K562 (cell line): Measurements from ENCODE around the gene MT1A. TPM values are rescaled to one million over a fixed set of nuclear protein-coding genes. Genes with fewer than 3 reads are reported as not detected.

ENCODE experiments used
- CTCFL ChIP-seq: IDR thresholded peaks from 2 replicates; pipeline ENCODE4 v1.6.1; 2011; ENCODE audit warnings: borderline replicate concordance, low read depth, mild to moderate bottlenecking, moderate library complexity, low read length; ENCODE audit not compliant: insufficient read depth, poor library complexity, severe bottlenecking
- DMBX1 ChIP-seq: fragments of 250-450 bp; sonication (Bioruptor Pico); IDR thresholded peaks from 2 replicates; pipeline ENCODE4 v1.8.0; 2022; ENCODE audit warnings: inconsistent platforms, mild to moderate bottlenecking, moderate library complexity, borderline replicate concordance
- E2F6 ChIP-seq, 2 experiments: IDR thresholded peaks; 2 replicates each; pipeline ENCODE4 v1.6.1; 2011; ENCODE audit warnings: borderline replicate concordance in 1 of 2, control low read depth in 1 of 2, low read depth in 1 of 2, low read length in 1 of 2, mild to moderate bottlenecking in 1 of 2, mixed read lengths in 1 of 2, moderate library complexity in 1 of 2; ENCODE audit not compliant: insufficient read depth in 1 of 2, insufficient read length in 1 of 2, poor library complexity in 1 of 2, severe bottlenecking in 1 of 2; ENCODE audit errors: extremely low read depth in 1 of 2
- HBP1 ChIP-seq: fragments of 450-650 bp; formaldehyde crosslinking; IDR thresholded peaks from 2 replicates; pipeline ENCODE4 v1.4.0; 2022; ENCODE audit warnings: missing genetic modification characterization
- MEF2D ChIP-seq: conservative IDR thresholded peaks from 2 replicates; pipeline ENCODE4 v1.6.1; 2016; ENCODE audit warnings: low read depth, missing genetic modification characterization, missing compliant biosample characterization
- MTA3 ChIP-seq: fragments of 450-650 bp; formaldehyde crosslinking; IDR thresholded peaks from 2 replicates; pipeline ENCODE4 v1.6.1; 2017; ENCODE audit warnings: mild to moderate bottlenecking, borderline replicate concordance
- MYNN ChIP-seq, 2 experiments: sonication (generic); formaldehyde crosslinking in 1 of 2; IDR thresholded peaks; 2 replicates each; pipeline versions ENCODE4 v1.5.0 to v1.6.1; 2016 to 2020; ENCODE audit warnings: antibody characterized with exemption in 1 of 2, missing genetic modification reagents in 1 of 2
- NRF1 ChIP-seq, 2 experiments: fragments of 450-650 bp; IDR thresholded peaks in 1 of 2; conservative IDR thresholded peaks in 1 of 2; 2 replicates each; pipeline ENCODE4 v1.6.1; 2014; ENCODE audit warnings: mild to moderate bottlenecking in 2 of 2
- PBX2 ChIP-seq, 2 experiments: IDR thresholded peaks in 1 of 2; conservative IDR thresholded peaks in 1 of 2; 2 replicates each; pipeline ENCODE4 v1.6.1; 2016; ENCODE audit warnings: low read depth in 2 of 2, mild to moderate bottlenecking in 1 of 2, missing compliant biosample characterization in 1 of 2, missing genetic modification characterization in 1 of 2, moderate library complexity in 1 of 2
- POLR2A ChIP-seq: fragments of 450-650 bp; conservative IDR thresholded peaks from 2 replicates; pipeline ENCODE4 v1.6.1; 2016
- SMAD1 ChIP-seq: fragments of 150-350 bp; IDR thresholded peaks from 2 replicates; pipeline ENCODE4 v1.6.1; 2014; ENCODE audit warnings: low read length, low read depth; ENCODE audit not compliant: partially characterized antibody
- SMAD4 ChIP-seq: fragments of 250-450 bp; sonication (Bioruptor Pico); conservative IDR thresholded peaks from 2 replicates; pipeline ENCODE4 v1.8.0; 2021; ENCODE audit warnings: inconsistent platforms, mild to moderate bottlenecking, moderate library complexity
- TAF1 ChIP-seq: IDR thresholded peaks from 2 replicates; pipeline ENCODE4 v1.6.1; 2011; ENCODE audit warnings: mild to moderate bottlenecking, low read length, moderate library complexity; ENCODE audit not compliant: insufficient read depth, control insufficient read depth, severe bottlenecking; ENCODE audit errors: extremely low read depth
- TRIM24 ChIP-seq, 2 experiments: fragments of 450-650 bp; IDR thresholded peaks; 2 replicates each; pipeline ENCODE4 v1.6.1; 2016
- U2AF2 ChIP-seq: fragments of 200-400 bp; formaldehyde crosslinking; optimal IDR thresholded peaks from 2 replicates; pipeline ENCODE3; 2017; ENCODE audit warnings: low read depth, mild to moderate bottlenecking, low read length
- ZNF134 ChIP-seq: fragments of 250-450 bp; sonication (Bioruptor Pico); conservative IDR thresholded peaks from 2 replicates; pipeline ENCODE4 v1.4.0; 2020
- ZNF175 ChIP-seq: fragments of 200-800 bp; sonication (Bioruptor generic); IDR thresholded peaks from 2 replicates; pipeline ENCODE4 v1.6.1; 2016; ENCODE audit warnings: low read depth, mild to moderate bottlenecking, missing genetic modification characterization, missing compliant biosample characterization
- ZNF561 ChIP-seq: fragments of 450-650 bp; formaldehyde crosslinking; conservative IDR thresholded peaks from 2 replicates; pipeline ENCODE4 v1.4.0; 2020; ENCODE audit warnings: mild to moderate bottlenecking, moderate library complexity
- ZNF780A ChIP-seq: fragments of 250-450 bp; sonication (Bioruptor Pico); IDR thresholded peaks from 2 replicates; pipeline ENCODE4 v1.5.0; 2021; ENCODE audit warnings: mild to moderate bottlenecking
- polyA plus RNA-seq, 8 experiments: library from polyadenylated mRNA; depleted of rRNA in 4 of 8; stranded (reverse) in 5 of 8; unstranded in 3 of 8; fragments of >200 nt; fragmentation: Nextera tagmentation in 2 of 8; fragmentation: Illumina TruSeq in 1 of 8; extraction: Ambion mirVana in 2 of 8; extraction: Trizol in 1 of 8; gene quantifications; 2 replicates each; pipeline versions ENCODE4 v1.2.1 to v1.2.3, GENCODE V29; 2011 to 2014; ENCODE audit warnings: inconsistent platforms in 1 of 8, missing spikeins in 1 of 8
- total RNA-seq, 7 experiments: library from RNA; depleted of rRNA in 6 of 7; stranded (reverse); fragments of >200 nt in 6 of 7; fragmentation: Illumina TruSeq in 2 of 7; extraction: Trizol in 2 of 7; gene quantifications; 2 replicates each; pipeline versions ENCODE4 v1.2.1 to v1.2.3, GENCODE V29; 2011 to 2021; ENCODE audit warnings: low replicate concordance in 1 of 7

Gene MT1A
- total and polyA plus RNA-seq, 9 of the 15 experiments (the other 6 are each of a cell fraction or from before 2014, with no cell fraction given) = 0.23 TPM; not detected in 8

GRCh38 chr16:56681939-56682702 is 43.7 kb downstream of the MT1A start, which contains the start of gene MT1X (continued):
- no peak for TF ChIP-seq CTCFL
- no peak for TF ChIP-seq PBX2 (CRISPR knock-in tag; IDR thresholded peaks at IDR 0.05; ENCODE audit: low read depth)
- no peak for TF ChIP-seq PBX2 (tag; conservative IDR thresholded peaks at IDR 0.05; ENCODE audit: low read depth)
- no peak for TF ChIP-seq SMAD4 (CRISPR knock-in tag)
- no peak for TF ChIP-seq MEF2D (tag)
- TF ChIP-seq NRF1 (conservative IDR thresholded peaks at IDR 0.05 in 1 of 2, IDR thresholded peaks at IDR 0.05 in 1 of 2) = peak; percentile 59 to 64
- TF ChIP-seq TAF1 = peak; percentile 28
- no peak for TF ChIP-seq TRIM24 (IDR thresholded peaks at IDR 0.05)
- TF ChIP-seq MTA3 = peak; percentile 88
- peak in 1 of 2 experiments; percentile 26 for TF ChIP-seq E2F6 (IDR thresholded peaks at IDR 0.05; ENCODE audit: borderline replicate concordance in 1 of 2, extremely low read depth in 1 of 2, insufficient read depth in 1 of 2, insufficient read length in 1 of 2, low read depth in 1 of 2, low read length in 1 of 2, poor library complexity in 1 of 2, severe bottlenecking in 1 of 2)
- TF ChIP-seq ZNF175 = no peak
- no peak for TF ChIP-seq SMAD1
- no peak for TF ChIP-seq ZNF561
- TF ChIP-seq ZNF134 (CRISPR knock-in tag) = peak; percentile 75
- TF ChIP-seq U2AF2 = no peak
- TF ChIP-seq MYNN (IDR thresholded peaks at IDR 0.05) = no peak
- no peak for TF ChIP-seq MYNN (CRISPR knock-in tag; IDR thresholded peaks at IDR 0.05)
- TF ChIP-seq HBP1 (CRISPR knock-in tag) = no peak
- no peak for TF ChIP-seq ZNF780A (CRISPR knock-in tag)
- no peak for TF ChIP-seq DMBX1 (CRISPR knock-in tag)
- TF ChIP-seq POLR2A = peak; percentile 80
